HG02973 (cell line): ENCODE results near the gene SERPINA7.
"Not testable (repeated sequence)": the region's sequence is repeated elsewhere in the genome, so short reads cannot be mapped to it uniquely, and the experiment has no call there.

ENCODE experiments used
- ATAC-seq: cut with Tn5 transposase; IDR thresholded peaks from one replicate; pipeline ENCODE4 v1.9.1; 2021; ENCODE audit warnings: moderate library complexity; ENCODE audit not compliant: unreplicated experiment

Gene SERPINA7, protein sequence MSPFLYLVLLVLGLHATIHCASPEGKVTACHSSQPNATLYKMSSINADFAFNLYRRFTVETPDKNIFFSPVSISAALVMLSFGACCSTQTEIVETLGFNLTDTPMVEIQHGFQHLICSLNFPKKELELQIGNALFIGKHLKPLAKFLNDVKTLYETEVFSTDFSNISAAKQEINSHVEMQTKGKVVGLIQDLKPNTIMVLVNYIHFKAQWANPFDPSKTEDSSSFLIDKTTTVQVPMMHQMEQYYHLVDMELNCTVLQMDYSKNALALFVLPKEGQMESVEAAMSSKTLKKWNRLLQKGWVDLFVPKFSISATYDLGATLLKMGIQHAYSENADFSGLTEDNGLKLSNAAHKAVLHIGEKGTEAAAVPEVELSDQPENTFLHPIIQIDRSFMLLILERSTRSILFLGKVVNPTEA

DNA sequence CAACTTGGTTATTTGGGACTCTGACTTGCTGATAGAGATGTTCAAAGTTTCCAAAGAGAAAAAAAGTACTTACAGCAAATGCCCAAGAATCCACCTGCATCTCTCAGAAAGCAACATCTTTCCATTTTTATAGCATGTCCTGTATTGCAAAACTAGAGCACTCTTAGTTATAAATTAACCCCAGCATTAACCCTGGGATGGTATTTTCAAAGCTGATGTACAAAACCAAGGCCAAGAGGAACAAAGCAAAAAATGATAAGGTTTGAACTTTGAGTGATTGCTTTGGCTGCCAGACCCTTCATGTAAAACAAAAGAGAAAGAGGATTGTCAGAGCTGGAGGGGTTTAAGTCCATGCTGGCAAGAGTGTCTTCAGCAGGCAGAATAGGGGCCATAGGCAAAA is at the start of gene SERPINA7:
SERPINA7 (minus strand) TSS at position 103 of the 400 bp plus-strand sequence. CDS start 1,669 bp downstream, outside the sequence.
- no peak for ATAC-seq

DNA sequence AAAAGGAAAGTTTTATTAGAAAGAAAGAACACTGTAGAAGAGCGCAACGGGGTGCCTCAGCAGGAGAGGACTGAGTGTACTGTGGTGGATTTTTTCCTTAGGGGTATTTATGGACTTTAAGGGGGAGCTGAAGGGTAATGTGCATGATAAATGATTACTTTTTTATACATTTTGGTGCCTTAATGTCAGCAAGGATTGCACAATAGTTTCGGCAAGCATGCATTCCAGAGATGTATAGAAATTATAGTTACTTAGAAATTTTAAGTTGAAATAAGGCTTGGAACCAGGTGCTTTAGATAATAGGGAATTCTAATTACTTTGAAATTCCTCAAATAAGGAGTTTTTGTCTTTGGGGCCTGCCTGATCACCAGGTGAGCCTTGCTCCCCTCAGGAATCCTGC is 30.5 kb upstream of the SERPINA7 start:
- ATAC-seq, result no peak

DNA sequence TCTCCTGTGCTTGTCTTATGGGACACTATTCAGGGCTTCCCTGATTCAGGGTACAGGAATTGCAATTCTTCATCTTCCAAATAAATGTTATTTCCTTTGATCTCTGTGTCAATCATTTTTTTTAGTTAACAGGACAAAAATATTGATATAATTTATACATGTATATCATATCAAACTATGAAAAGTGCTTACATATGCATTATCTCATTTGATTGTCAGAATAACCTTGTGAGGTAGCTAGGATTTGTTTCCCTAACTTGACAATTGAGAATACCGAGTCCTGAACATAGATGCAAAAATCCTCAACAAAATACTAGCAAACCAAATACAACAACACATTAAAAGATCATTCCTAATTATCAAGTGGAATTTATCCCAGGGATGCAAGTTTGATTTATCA is 11.5 kb upstream of the SERPINA7 start:
- no peak for ATAC-seq

DNA sequence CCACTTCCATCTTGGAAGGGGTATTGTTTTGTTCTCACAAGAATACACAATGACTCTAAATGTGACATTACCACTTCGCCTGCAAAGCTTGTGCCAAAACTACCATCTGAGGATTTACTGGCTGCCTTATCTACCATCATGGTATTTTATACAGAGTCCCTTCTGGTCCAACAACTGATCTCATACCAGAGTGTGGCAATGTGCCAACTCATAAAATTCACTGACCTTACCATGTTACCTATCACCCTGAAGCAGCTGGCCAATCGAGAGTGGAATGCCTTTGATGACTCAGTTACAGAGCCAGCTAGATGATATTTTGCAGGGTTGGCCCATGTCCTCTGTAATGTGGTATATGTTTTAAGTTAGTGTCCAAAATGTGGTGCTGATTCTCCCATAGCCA is 3.8 kb upstream of the SERPINA7 start:
- no peak for ATAC-seq

DNA sequence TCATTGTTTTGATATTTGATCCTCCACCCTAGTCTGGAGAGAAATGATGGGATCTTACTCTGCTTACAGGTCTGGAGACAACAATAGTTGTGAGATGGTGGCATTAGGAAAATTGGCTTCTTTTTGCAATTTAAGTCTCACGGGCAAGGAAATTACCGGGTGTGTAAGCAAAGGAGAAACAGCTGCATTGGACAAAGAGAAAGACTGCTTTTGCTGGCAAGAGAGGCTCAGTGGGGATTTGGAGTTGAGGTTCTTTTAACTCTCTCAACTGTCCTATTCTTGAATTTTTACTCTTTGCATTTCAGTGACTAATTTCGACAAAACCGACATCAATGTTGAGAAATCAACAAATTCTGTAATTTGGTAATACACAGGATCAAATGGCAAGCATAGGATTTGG is 2.3 kb upstream of the SERPINA7 start:
- ATAC-seq, result no peak

DNA sequence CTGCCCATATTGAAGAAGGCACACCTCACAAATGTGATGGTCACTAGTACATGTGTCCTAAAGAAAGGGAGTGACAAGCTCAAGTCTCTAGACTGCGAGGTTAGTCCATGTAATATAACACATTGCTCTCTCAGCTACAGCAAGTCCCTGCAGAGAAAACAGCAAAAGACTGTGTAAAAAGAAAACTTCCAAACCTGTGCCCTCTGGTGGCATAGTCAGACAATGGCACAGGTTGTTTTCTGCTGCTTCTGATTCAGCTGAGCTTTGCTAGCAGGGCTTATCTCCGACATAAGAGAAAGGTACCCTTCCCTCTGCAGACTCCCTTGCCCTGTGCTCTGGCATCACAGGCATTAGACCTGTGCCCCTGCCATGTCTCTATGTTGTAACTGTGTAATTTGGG is 1.4 kb upstream of the SERPINA7 start:
- no peak for ATAC-seq

DNA sequence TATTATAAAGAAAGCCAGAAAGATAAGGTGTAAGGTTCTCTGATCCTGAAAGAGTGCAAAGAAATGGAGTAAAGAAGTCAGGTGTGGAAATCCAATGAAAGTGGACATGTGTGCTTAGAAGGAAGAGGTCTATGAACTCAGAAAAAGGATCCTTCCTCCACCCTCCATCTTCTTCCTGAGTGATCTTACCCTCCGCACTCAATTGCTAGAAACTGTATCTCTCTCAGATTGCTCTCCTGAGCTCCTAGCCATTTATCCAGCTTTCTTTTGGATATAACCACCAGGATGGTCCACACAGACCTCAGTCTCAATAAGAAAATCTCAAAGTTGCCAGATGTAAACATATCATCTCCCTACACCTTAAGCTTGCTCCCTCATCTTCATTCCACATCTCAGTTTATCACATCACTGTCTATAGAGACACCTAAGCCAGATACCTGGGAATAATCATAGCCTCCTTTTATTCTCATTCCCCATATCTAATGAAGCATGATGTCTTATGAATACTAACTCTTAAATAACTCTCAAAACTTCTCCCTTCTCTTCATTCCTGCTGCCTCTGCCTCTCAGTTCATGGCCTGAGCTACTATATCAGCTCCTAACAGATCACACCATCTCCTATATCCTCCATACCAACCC is 573 bp downstream of the SERPINA7 start:
- ATAC-seq, result no peak

DNA sequence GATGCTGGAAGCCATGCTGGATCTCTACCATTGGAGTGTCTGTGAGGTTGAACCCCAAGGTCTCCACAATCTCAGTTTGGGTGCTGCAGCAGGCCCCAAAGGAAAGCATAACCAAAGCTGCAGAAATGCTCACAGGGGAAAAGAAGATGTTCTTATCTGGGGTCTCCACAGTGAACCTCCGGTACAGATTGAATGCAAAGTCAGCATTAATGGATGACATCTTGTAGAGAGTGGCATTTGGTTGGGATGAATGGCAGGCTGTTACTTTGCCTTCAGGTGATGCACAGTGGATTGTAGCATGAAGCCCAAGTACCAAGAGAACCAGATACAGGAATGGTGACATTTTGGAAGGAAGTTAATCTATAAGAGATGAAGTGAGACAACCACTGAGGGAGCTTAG is 1.8 kb downstream of the SERPINA7 start:
- ATAC-seq, result no peak

DNA sequence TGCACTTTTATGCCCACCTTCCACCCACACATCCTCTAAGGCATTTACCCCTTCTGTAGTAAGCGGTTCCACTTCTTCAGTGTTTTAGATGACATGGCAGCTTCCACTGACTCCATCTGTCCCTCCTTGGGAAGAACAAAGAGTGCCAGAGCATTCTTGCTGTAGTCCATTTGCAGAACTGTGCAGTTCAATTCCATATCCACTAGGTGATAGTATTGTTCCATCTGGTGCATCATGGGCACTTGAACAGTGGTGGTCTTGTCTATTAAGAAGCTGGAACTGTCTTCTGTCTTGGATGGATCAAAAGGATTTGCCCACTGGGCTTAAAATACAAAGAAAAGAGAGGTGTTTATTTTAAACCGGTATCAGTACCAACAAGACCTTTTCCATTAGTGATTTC is 3.5 kb downstream of the SERPINA7 start:
- no peak for ATAC-seq

DNA sequence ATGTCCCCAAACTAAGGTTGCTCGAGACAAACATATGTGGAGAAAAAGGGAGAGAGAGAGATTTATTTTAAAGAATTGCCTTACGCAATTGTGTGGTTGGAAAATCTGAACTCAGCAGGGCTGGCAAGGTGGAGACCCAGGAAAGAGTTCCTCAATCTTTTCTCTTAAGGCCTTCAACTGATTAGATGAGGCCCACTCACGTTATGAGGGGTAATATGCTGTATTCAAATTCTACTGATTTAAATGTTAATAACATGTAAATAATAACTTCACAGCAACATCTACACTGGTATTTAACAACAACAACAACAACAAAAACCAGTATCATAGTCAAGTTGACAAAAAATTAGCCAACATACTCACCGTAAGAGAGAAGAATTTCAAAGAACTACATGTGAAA is 14.6 kb downstream of the SERPINA7 start:
- ATAC-seq, result no peak

DNA sequence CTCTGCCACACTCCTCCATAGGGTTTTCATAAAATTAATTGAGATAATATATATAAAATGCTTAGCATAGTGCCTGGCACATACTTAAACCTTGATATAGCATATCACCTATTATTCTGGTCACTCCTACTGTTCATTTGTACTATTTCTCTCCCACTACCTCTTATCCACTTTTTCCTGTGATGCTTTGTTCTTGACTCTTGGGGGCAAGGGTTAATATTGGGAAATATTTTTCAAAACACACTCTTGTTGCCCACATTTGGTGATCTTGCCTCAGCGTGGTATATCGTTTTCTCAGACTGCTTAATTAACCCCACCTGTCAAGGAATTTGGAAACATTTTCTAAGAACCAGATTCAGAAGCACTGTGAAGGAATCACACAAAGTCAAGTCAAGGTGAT is 16.3 kb downstream of the SERPINA7 start:
- ATAC-seq, result no peak

DNA sequence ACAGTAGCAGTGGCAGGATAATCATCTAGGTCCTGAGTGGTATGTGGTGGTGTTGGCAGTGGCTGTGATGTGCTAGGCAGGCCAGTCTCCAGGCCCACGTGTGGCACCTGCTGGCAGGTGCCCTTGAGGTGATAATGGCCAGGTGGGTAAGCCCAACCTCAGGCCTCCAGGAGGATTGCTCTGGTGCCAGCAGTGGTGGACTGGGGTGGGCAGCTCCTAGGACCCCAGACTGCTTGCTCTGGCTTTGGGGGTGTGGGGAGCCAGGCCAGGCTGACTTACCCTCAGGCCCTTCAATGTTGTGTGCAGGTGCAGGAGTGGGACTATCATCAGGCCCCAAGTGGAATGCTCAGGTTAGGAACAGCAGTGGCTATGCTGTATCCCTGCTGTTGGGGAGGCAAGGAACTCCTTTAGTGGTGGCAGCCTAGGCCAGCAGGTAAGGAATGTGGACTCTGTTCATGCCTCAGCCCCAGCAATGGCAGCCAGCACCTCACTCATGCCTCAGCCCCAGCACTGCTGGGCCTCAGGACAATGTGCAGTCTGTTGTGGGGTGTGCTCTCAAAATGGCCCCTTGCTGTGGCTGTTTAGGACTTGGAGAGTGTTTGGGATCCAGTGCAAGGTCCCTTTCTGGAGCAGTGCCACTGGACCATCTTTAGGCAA is 24.3 kb downstream of the SERPINA7 start:
- no peak for ATAC-seq

DNA sequence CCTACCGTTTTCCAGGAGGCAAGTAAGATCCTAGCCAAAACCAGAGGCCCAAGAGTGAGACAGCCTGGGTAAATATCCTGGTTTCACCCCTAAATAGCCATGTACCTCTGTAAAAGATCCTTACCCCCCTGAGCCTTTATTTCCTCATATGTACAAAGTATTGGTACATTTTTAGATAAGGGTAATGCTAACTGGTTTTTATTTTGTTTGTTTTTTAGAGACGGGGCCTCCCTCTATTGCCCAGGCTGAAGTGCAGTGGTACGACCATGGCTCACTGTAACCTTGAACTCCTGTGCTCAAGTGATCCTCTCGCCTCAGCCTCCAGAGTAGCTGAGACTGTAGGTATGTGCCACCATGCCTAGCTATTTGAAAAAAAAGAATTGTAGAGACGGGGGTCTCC is 29.4 kb downstream of the SERPINA7 start:
- no peak for ATAC-seq

DNA sequence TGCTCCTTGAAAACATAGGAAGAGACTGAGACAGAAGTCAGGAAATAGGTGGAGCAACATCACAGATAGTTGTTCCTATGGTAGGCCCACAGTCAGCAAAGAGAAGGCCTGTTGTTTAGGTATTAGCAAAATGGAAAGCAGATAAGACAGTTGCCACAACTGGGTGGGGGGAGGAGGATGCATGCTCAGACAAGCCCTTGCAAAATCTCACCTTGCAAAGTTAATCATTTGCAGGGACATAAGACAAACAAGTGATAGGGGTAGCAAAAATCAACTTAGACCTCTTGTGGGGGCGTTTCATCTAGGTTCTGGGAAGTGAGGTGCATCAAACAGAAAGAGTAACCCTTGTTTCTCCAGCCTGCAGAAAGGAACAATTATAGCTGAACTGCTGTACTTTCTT is 30.7 kb downstream of the SERPINA7 start:
- ATAC-seq, result no peak

DNA sequence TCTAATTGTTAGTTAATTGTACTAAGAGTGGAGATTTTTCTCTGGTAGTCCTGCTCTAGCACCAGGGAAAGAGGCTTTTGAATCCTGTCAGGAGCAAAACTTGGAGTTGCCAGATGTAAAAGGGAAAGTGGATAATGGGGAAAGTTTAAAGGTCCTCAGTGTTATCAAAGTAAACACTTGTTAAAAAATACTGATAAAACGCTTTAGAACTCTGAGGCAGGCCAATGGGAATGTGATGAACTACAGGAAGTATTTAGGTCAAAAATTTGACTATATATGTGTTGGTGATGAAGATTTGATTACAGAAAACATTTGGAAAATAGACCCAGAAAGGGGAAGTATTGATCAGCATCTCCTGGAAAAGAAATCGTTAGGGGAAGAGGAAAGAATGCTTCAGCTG is 32.8 kb downstream of the SERPINA7 start:
- no peak for ATAC-seq

DNA sequence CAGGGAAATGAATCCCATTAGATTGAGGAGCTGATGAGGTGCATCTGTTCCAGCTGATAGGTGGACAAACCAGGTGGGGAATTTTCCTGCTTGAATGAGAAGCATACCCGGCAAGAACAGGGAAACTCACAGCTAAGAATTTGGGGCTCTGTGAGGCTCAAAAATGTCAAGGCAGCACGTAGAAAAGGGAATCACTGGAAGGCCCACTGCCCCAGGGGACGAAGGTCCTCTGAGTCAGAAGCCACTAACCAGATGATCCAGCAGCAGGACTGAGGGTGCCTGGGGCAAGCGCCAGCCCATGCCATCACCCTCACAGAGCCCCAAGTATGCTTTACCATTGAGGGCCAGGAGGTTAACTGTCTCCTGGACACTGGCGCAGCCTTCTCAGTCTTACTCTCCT is 37.9 kb downstream of the SERPINA7 start:
- ATAC-seq, result not testable (repeated sequence)

DNA sequence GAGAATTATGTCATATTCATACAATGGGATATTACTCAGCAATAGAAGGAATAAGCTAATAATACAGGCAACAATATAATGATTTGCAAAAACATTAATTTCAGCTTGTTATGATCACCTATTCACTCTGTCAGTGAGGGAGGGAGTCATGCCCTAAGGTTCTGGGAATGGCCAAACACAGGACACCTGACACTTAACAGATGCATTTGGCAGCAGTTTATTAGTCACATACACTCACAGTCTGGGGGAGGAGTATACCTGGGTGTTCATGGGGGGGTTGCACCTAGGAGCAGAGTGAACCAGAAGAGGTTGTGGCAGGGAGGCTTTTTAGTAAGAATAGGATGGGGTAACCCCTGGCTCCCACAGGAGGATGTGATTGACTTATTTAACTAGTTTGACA is 38.3 kb downstream of the SERPINA7 start:
- ATAC-seq, result no peak

DNA sequence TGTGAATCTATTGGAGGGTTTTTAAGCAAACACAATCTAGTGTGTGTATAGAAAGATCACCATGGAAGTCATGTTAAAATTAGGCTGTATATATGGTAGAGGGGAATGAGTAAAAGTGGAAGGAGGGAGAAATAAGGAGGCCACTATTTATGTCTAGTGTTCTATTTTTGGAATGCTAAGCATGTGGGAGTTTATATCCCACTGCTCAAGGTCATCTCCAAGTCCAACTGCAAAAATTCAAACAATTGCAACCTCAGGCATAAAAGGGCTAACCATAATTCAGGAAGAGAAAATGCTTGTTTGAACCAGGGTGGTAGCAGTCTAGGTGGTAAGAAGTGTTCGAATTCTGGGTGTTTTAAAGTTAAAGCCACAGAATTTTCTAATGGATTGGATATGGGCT is 39.2 kb downstream of the SERPINA7 start:
- no peak for ATAC-seq

DNA sequence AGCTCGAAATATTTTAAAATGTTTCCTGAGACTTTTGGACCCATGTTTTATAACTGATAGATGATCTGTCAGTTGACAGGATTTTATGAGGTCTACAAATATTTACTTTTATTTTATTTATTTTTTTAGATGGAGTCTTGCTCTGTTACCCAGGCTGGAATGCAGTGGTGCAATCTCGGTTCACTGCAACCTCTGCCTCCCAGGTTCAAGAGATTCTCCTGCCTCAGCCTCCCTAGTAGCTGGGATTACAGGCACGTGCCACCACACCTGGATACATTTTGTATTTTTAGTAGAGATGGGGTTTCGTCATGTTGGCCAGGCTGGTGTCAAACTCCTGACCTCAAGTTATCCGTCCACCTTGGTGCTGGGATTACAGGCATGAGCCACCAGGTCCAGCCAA is 50.0 kb downstream of the SERPINA7 start:
- ATAC-seq, result not testable (repeated sequence)
